HG02970 (cell line): ENCODE measurements around the gene TNFSF8.

ENCODE experiments used
- ATAC-seq: cut with Tn5 transposase; IDR thresholded peaks from one replicate; pipeline ENCODE4 v1.9.1; 2021; ENCODE audit warnings: mild to moderate bottlenecking, moderate library complexity, moderate number of reproducible peaks; ENCODE audit not compliant: unreplicated experiment, low FRiP score

Gene TNFSF8

DNA sequence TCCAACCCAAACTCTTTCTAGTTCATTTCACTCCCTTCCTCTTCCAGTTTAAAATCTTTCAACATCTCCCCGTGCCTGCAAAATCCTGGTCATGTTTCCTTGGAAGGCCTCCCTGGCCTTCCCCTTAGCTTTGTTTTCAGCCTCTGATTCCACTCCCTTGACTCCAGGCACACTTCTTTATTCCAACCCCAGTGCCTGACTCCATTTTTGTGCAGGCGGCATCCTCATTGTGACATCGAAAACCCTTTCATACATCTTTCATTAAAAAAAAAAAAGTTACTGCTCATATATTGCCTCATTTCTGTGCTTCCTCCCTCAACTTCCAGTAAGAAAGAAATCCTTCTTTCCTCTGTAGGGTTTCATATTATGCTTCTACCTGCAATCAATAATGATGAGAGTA, 7.1 kb upstream of the TNFSF8 start:
- ATAC-seq: no peak

DNA sequence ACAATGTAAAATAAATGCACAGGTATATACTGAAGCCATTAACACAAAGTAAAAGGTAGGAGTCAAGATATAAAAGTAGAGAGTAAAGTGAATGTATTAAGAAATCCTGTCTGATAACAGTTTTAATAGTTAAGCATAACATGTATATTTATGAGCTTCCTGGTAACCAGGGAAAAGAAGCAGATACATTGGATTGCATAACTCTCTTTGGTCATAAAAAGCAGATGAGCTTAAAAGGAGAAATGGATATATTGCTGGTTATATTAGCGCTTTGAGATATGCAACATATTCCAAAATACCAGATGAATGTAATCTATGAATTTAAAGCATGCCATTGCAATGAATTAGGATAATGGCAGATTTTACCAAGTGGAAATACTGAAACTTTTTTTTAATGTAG, 6.2 kb upstream of the TNFSF8 start:
- ATAC-seq: no peak

DNA sequence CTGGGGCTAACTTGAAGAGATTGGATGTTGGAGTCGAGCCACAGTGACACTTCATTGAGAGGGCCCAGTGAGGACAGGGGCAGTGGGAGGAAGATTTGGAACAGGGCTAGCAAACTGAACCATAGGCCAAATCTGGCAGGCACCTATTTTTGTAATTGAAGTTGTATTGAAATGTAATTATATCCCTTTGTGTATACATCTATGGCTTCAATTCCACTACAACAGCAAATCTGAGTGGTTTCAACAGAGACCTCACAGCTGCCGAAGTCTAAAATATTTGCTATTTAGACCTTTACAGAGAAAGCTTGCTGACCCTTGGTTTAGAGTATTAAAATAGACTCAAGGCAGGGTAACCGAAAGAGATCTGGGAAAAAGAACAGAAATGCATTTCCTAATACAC, 4.7 kb upstream of the TNFSF8 start:
- no peak for ATAC-seq

DNA sequence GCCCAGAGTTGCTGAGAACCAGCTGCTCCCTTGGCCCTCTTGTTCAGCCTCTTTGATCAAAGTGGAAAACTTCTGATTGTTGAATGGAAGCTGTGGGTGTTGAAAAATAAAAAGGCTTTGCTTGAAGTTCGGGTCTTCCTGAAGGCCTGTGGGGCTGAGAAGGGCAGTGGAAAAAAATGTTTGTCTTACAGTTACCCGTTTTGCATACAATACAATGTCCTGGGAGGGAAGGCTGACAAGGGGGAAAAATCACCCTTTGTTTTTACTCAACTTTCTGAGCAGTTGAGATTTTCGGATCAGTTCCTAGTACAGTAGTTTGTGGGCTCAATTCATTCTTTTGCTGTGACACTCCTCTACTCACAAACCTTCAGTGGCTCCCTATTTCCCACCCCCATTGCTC, 2.1 kb upstream of the TNFSF8 start:
- no peak for ATAC-seq

DNA sequence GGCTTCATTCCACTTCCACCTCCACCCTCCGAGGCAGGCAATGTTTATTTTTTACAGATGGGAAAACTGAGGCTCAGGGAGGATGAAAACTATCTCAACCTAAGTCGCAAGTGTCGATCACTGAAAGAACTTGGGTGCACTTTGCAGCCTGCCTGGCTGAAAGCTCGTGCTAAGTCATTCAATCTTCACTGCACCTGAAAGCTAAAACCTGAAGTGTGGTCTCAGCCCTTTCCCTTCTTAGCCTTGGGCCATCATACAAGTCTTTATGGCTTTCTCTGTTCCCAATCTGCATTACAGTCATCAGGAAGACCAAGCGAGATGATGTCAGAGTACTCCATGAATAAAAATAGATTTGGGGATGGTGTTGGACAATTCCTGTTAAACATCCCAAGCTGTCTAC, 1.0 kb upstream of the TNFSF8 start:
- ATAC-seq: no peak

DNA sequence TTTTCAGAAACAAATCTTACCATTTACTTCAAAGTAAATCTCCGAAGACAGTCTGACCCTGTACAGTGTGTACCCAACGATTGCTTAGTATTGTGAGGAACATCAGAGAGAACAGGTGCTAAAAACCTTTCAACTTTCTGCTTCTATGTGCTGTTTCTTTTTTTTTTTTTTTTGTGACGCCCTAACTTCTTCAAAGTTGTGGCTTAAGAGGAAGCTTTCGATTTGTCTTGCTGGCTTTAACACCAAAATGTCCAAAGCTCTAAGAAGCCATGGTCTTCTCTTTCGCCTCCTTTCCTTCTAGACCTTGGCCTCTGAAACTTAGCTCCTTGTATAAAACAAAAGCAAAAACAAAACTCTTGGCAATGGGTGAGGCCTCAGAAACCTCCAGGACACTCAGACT, 1.2 kb downstream of the TNFSF8 start:
- no peak for ATAC-seq

DNA sequence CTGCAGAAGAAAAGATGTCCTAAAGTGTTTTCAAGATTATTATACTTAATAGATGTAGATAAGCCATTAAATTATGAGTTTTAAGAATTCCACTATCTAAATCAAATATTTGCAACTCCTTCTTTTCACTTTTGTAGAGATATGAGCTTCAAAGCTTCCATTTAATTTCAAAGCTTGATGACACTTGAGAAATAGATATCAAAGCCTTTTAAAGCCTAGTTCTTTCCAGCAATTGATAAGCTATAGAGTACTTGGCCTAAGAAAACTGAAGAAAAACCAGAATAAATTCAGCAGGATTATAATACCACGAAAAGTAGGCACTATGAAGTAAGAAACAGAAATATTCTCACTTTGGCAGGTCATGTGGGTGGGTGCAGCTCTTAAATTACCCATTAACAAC, 1.7 kb downstream of the TNFSF8 start:
- ATAC-seq: no peak

DNA sequence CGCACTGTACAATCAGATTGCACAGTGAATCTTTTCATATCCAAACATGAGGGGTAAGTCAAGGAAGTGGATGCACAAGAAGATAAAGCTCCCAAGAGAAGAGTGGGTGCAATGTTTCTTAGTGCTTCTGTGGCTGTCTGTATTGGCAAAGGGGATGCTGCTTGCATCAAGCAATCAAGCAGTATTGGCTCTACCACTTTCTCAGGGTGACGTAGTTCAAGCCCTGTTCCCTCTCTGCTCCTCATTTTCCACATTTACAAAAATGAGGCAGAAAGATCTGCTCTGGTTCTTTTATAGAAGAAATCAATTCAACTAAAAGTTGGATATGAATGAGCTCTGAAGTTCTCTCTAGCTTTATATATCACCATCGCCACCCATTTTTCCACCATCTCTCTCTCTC, 2.3 kb downstream of the TNFSF8 start:
- ATAC-seq: no peak

DNA sequence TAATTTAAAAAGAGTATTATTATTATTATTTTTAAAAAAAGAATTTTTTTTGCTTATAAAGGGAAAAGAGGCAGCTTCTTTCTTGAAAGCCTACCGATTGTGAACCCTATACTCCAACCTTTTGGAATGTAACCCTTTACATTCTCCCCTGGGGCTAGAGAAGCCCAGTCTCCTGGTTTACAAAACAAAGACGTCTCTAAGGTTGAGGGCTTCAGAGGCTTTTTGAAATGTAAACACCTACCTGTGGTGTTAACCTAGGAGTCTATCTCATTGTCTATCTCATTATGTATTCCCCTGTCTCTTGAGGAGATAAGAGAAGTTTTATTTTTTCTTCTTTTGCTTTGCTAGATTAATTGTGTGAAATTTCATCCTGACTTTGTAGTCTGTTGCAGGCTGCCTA, 4.7 kb downstream of the TNFSF8 start:
- ATAC-seq: no peak

DNA sequence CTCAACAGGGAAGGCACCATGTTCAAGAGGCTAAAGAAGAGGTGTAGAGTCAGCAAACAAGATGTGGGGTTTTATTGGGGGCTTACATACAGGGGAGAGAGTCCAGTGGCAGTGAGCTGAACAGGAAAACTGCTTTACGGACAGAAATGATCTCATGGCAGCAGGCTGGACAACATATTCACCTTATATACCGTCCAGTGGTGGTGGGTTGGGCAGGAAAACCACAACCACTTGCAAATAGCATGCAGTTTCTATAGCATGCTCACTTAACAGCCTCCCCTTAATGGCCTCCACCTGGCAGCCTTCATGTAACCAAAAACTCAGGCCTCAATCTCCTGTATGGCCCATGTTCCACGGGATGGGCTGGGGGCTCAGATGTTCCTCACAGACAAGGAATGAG, 5.4 kb downstream of the TNFSF8 start:
- ATAC-seq: no peak

DNA sequence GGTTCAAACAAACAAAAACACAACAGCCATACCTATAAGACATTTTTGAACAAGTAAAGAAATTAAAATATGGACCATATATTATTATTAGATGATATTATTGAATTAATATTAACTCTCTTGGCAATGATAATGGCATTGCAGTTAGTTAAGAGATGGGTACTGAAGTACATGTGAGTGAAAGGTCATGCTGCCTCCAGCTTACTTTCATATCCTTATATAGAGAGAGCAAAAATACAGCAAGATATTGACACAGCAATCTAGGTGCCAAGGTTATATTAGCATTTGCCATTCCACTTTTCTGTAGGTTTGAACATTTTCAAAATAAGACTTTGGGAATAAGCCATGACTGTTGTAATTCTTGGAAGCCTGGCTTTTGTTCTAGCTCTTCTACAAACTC, 6.1 kb downstream of the TNFSF8 start:
- ATAC-seq: no peak

DNA sequence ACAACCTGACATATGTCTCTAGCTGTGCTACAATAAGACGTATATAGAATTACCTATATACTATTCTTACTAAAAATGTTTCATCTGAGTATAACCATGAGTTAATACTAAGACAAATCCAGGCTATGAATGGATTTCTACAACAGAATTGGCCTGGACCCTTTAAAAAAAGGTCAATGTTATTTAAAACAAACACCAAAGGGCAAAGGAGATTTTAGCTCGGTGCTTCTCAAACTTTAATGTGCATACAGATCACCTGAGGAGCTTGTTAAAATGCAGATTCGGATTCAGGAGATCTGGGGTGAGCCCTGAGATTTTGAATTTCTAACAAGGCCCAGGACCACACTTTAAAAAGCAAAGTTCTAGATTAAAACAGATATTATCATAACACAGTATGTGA, 6.5 kb downstream of the TNFSF8 start:
- no peak for ATAC-seq

DNA sequence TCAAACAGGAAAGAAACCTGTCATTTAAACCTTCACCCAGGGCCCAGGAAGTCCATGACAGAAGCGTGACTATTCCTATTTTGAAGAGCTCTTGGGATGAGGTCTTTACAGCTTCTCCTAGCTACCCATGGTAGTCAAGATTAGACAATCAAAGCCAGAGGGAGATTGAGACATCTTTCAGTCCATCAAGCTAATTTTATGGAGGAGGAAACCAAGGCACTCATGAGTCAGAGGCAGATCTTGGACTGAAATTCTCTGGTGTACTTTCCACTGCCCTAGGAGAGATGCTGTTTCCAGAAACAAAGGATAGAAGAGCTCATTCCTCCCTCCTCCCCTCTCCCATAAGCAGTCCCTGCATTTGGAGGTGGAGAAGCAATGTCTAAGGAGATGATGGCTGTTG, 9.2 kb downstream of the TNFSF8 start:
- no peak for ATAC-seq

DNA sequence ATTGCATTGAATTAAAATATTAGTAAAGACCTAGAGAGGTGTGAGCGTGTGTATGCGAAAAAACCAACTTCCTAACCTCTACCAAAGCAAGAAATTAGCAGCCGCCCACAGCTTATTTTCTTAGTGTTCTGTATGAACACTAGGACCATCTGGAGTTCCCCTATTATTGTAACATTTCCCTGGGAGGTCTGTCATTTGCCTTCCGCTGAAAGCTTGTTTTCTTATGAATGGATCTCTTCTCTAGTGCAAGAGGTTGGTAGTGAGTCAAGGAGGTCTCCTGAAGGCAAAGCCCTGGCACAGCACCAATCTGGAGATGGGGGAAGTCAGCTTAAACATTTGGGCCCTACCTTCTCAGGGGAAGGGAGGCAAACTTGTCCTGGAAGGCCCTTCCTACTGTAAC, 10.8 kb downstream of the TNFSF8 start:
- no peak for ATAC-seq

DNA sequence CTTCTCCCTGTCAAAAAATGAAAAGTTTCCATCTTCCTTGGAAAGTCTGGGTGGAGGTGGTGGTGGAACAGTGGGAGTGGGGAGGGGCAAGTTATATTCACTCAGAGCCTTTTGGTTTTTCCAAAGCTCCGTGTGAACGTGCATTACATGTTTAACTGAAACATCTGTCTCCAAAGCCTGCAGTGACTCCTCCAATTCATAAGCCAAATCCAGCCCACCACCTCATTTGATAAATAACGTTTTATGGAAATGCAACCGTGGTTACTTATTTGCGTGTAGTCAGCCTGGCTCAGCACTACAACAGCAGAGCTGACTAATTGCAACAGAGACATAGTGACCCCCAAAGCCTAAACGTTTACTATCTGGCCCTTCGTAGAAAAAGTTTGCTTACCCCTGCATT, 13.9 kb downstream of the TNFSF8 start:
- no peak for ATAC-seq

DNA sequence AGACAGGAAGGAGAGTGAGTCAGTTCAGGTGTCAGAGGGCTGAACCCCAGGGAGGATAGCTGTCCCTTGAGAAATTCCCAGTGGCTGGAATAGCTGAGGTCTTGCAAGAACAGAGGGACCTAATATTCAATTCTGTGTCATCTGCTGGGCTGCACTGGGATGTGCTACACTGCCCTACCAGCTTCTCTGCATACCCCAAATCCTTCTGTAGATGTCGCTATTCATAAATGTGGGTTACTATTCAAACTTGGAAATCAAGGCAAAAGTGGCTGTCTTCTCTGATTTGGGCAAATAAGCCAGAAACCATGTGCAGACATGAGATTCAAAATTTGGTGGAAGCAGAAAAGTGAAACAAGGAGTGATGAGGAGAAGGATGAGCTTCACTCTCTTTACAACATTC, 16.3 kb downstream of the TNFSF8 start:
- no peak for ATAC-seq

DNA sequence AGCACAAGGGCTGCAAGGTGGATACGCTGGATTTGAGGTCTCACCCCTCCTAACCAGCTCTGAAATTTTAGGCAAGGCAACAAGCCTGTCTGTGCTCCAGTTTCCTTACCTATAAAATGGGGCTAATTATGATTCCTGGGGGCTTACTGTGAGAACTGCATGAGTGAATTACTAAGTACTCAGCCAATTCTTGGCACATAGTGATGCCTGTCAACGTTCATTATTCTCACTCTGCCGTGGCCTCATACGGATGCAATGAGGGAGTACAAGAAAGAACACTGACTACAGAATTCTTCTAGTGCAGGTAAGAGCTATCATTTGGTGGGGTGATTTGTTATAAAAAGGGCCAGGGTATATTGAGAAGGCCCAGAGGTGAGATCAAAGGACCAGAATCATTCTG, 16.7 kb downstream of the TNFSF8 start:
- ATAC-seq: no peak

DNA sequence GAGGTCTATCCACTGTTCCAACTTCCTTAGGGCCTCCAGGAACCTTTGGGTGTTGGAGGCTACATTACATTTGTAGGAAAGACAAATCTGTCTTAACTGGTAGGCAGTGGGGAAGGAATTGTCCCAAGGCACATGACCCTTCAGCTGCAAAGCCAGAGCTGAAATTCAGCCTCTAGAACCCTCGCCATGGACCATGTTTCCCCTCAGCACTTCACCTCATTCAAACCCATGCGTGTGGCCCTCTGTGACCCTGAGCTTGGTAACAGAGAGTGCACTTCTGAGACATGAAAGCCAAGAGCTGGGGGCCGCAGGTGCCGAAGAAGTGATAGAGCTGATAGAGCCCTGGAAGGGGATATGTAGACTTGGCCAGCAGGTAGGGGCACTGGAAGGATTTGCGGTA, 17.2 kb downstream of the TNFSF8 start:
- no peak for ATAC-seq

DNA sequence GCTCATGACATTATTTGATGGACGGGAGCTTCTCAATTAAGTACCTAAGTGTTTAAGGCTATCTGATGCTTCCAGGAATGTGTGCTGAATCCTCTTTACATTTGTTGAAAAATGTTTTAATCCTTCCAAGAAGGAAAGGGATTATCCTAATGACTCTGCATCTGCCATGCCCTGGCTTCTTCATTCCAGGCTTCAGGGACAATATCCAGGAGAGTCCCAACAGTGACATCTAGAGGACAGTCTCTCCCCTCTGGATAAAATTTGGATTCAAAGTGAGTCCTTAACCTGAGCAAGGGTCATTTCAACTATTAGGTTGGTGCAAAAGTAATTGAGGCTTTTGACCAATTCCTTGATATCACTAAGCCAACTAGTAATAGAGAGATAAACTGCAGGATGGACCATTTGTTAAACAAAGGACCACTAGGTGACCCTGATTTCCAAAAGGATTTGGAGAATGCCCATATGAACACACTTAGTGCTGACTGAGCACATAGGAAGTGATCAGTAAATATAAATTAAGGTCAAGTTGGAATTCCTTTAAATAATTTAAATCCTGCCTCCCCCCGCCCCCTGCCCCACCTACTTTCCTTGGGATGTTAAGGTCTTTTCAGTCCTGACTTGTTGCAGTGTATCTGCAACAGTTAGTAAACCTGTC, 19.1 kb downstream of the TNFSF8 start:
- ATAC-seq: no peak

DNA sequence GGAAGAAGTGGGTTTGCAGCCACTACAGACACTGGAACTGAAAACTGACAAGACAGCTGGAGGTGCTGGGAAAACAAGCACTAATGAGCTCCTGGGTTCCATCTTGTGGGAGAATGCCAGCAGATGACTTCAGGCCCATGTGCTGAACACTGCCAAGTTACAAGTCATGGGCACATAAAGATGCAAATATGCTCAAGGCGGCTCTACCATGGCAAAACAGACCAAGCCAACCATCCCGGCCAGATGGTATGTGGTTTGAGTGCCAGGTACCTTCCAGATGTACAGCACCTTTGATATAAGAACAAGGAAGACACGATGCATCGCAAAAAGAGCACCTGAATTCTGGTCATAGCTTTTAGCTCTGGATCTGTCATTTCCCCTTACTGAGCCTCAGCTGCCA, 19.9 kb downstream of the TNFSF8 start:
- no peak for ATAC-seq

DNA sequence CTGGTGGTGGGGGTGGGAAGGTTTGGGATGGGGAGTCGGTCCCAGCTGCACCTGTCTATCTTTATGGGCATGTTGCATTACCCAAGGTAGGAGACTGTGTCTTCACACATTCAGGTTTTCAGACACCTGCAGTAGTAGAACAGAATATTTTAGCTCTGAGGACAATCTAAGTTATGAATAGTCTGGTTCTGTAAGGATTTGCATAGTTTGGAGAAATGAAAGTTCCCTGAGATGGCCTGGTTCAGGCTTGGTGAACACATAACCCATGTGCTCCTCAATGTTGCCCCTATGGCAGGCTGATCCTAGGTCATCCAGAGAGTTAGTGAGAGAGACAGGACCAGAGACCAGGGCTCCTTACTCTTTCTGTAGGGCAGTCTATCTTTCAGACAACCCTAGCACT, 20.7 kb downstream of the TNFSF8 start:
- ATAC-seq: no peak

DNA sequence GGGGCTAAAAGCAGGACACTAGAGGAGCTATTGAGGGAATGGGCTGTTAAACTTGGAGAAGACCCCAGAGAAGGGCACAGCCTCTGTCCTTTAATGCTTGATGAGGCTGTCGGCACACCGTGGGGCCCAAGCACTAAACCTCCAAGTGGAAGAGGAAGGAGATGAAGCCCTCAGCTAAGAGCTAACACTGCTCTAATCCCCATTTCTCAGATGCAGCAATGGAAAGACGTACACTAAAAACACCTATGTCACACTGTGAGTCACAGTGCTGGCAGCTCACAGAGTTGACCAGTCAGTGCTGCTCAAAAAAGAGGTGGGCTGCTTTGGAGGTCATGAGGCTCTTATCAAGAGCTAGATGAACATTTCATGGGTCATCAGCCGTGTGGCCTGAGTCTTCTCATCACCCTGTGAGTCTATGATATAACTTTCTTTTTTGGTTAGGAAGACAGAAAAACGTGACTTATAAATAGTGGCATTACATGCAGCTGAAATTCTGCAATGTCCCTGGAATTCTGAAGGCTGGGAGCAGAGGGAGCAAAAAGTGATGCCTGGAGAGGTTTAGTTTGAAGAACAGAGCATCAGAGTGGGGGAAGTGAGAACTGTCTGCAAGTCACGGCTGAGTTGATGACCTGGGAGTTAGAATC, 21.5 kb downstream of the TNFSF8 start:
- no peak for ATAC-seq
